Left cardiac atrium (tissue), 4 donors: Measurements from ENCODE around the gene DLGAP3. TPM values are rescaled to one million over a fixed set of nuclear protein-coding genes. Genes with fewer than 3 reads are reported as not detected.

Experiments used
- ATAC-seq, 2 donors: fragments of 200-7000 bp; cut with Tn5 transposase; one replicate each; pipeline ENCODE4 v1.9.1; 2020; ENCODE audit warnings: mild to moderate bottlenecking in 2 of 2, moderate library complexity in 2 of 2
- DNase-seq: peaks from one replicate; pipeline ENCODE4 v3.0.0-alpha.2; 2020
- intact Hi-C, 2 donors: fragments of 100-400 bp; cut with DNase I; formaldehyde crosslinking; loops; one replicate each; pipeline versions ENCODE4 v1.14.1 to v1.15.1; 2022 to 2023
- total RNA-seq, 2 donors: library from RNA; stranded (reverse); fragmentation: NEBNext Ultra II Directional; extraction: Animal tissue kit (Norgen Biotek cat#: 25700); gene quantifications; one replicate each; pipeline ENCODE4 v1.2.1, GENCODE V29; 2021
- donor health status: DM: no; HTN: yes; CAD: no.
- donor health status: DM: no; HTN: yes; CAD: no; lungs with severe emphysema.
- donor health status: DM: yes; HTN: yes; CAD: no.
- donor health status: Dilated cardiomyopathy.

Gene DLGAP3
- total RNA-seq, 2 donors from 2014 or later = 0.18 to 0.38 TPM

GRCh38 chr1:34908369-34908768 is 21.1 kb downstream of the DLGAP3 start:
- DNase-seq (no peak), ATAC-seq (no peak)
- intact Hi-C loops = no loop called here

GRCh38 chr1:34907487-34908090 is 21.9 kb downstream of the DLGAP3 start:
- DNase-seq (no peak), ATAC-seq (no peak)
- intact Hi-C loops = no loop called here

GRCh38 chr1:34906756-34907155 is 22.7 kb downstream of the DLGAP3 start:
- intact Hi-C loops = no loop called here
- ATAC-seq (no peak), DNase-seq (no peak)

- intact Hi-C loops = no loop called here
- ATAC-seq = no peak
Observed at GRCh38 chr1:34906222-34906621, 23.2 kb downstream of the DLGAP3 start.

GRCh38 chr1:34905098-34905459 is 24.4 kb downstream of the DLGAP3 start:
- no peak for DNase-seq
- intact Hi-C loops = no loop called here
- no peak for ATAC-seq

More at GRCh38 chr1:34906222-34906621, 23.2 kb downstream of the DLGAP3 start:
- no peak for DNase-seq

- ATAC-seq = no peak
- DNase-seq = no peak
- intact Hi-C loops = no loop called here
Observed at GRCh38 chr1:34904236-34905097, 25.0 kb downstream of the DLGAP3 start.

GRCh38 chr1:34901919-34902318 is 27.5 kb downstream of the DLGAP3 start:
- intact Hi-C loops = no loop called here
- DNase-seq = no peak
- ATAC-seq = no peak

GRCh38 chr1:34900775-34901502 is 28.5 kb downstream of the DLGAP3 start:
- intact Hi-C loops = no loop called here
- ATAC-seq (no peak), DNase-seq (no peak)

GRCh38 chr1:34899906-34900305 is 29.5 kb downstream of the DLGAP3 start:
- intact Hi-C loops = no loop called here
- ATAC-seq (no peak), DNase-seq (no peak)

GRCh38 chr1:34899471-34899870 is 30.0 kb downstream of the DLGAP3 start:
- intact Hi-C loops = no loop called here
- ATAC-seq (no peak), DNase-seq (no peak)

GRCh38 chr1:34898330-34898761 is 31.1 kb downstream of the DLGAP3 start:
- intact Hi-C loops = no loop called here
- ATAC-seq (no peak), DNase-seq (no peak)

- no peak for DNase-seq
- no peak for ATAC-seq
- intact Hi-C loops = no loop called here
Observed at GRCh38 chr1:34896612-34897011, 32.8 kb downstream of the DLGAP3 start.

GRCh38 chr1:34889705-34890104 is 39.7 kb downstream of the DLGAP3 start:
- no peak for ATAC-seq
- DNase-seq = no peak
- intact Hi-C loops = no loop called here

- ATAC-seq = no peak
- intact Hi-C loops = no loop called here
Observed at GRCh38 chr1:34887593-34887992, 41.9 kb downstream of the DLGAP3 start.

GRCh38 chr1:34885405-34886247 is 43.8 kb downstream of the DLGAP3 start:
- DNase-seq (peak; percentile 66), ATAC-seq (peak; percentile 55 to 92)
- intact Hi-C loops = no loop called here

More at GRCh38 chr1:34887593-34887992, 41.9 kb downstream of the DLGAP3 start:
- no peak for DNase-seq

GRCh38 chr1:34884961-34885360 is 44.5 kb downstream of the DLGAP3 start:
- ATAC-seq (no peak), DNase-seq (no peak)
- intact Hi-C loops = no loop called here

- DNase-seq = no peak
- ATAC-seq = no peak
Observed at GRCh38 chr1:34884536-34884935, 44.9 kb downstream of the DLGAP3 start.

GRCh38 chr1:34879230-34879629 is 50.2 kb downstream of the DLGAP3 start:
- intact Hi-C loops = no loop called here
- DNase-seq (no peak), ATAC-seq (no peak)

More at GRCh38 chr1:34884536-34884935, 44.9 kb downstream of the DLGAP3 start:
- intact Hi-C loops = no loop called here

- intact Hi-C loops = no loop called here
- ATAC-seq (no peak), DNase-seq (no peak)
Observed at GRCh38 chr1:34876406-34876805, 53.0 kb downstream of the DLGAP3 start.
